H1 (cell line): ENCODE results near the gene MREG. TPM values are rescaled to one million over a fixed set of nuclear protein-coding genes. Genes with fewer than 3 reads are reported as not detected.

Experiments
- CHD1 ChIP-seq: IDR thresholded peaks from 2 replicates; pipeline ENCODE4 v1.6.1; 2012; ENCODE audit warnings: low read depth, low read length, improper control_type of control experiment
- RFX5 ChIP-seq: IDR thresholded peaks from 2 replicates; pipeline ENCODE4 v1.6.1; 2011; ENCODE audit warnings: low read depth, low read length, improper control_type of control experiment, borderline replicate concordance
- polyA plus RNA-seq, 7 experiments: library from polyadenylated mRNA; depleted of rRNA in 3 of 7; stranded (reverse) in 5 of 7; unstranded in 2 of 7; fragments of >200 nt in 5 of 7; fragments of 200-250 nt in 2 of 7; gene quantifications; 1 replicate in 5 of 7; 2 replicates in 1 of 7; 4 replicates in 1 of 7; pipeline versions ENCODE4 v1.2.1 to v1.2.3, GENCODE V29; 2011 to 2013; ENCODE audit warnings: missing spikeins in 2 of 7, mixed read lengths in 2 of 7
- total RNA-seq: library from RNA; stranded (reverse); fragmentation: NEBNext Ultra II Directional; extraction: Animal tissue kit (Norgen Biotek cat#: 25700); gene quantifications from 2 replicates; pipeline ENCODE4 v1.2.1, GENCODE V29; 2021

MREG gene
- total and polyA plus RNA-seq, 2 of the 8 experiments (the other 6 are each of a cell fraction or from before 2014, with no cell fraction given), result 7.5 to 31.9 TPM

GRCh38 chr2:216002101-216002678, 11.2 kb downstream of the MREG start (continued):
- no peak for TF ChIP-seq CHD1
- TF ChIP-seq RFX5, result no peak
